8988T (cell line): ENCODE measurements around the gene RHBDL1.
"Not testable (repeated sequence)": the region's sequence is repeated elsewhere in the genome, so short reads cannot be mapped to it uniquely, and the experiment has no call there.

Experiments used
- DNase-seq: peaks from one replicate; pipeline ENCODE4 v3.0.0; 2011

The RHBDL1 gene

GRCh38 chr16:689175-689897, 13.9 kb downstream of the RHBDL1 start:
- DNase-seq: no peak

- DNase-seq: not testable (repeated sequence)
Observed at GRCh38 chr16:691242-691641, 15.8 kb downstream of the RHBDL1 start.

GRCh38 chr16:692356-693108, 17.1 kb downstream of the RHBDL1 start:
- DNase-seq: no peak

- no peak for DNase-seq
Observed at GRCh38 chr16:693364-693763, 17.9 kb downstream of the RHBDL1 start.

GRCh38 chr16:693766-694165, 18.3 kb downstream of the RHBDL1 start:
- no peak for DNase-seq

- no peak for DNase-seq
Observed at GRCh38 chr16:694187-694862, 18.9 kb downstream of the RHBDL1 start.

GRCh38 chr16:694863-695354, 19.4 kb downstream of the RHBDL1 start:
- DNase-seq: no peak

- no peak for DNase-seq
Observed at GRCh38 chr16:695355-696089, 20.1 kb downstream of the RHBDL1 start.

- no peak for DNase-seq
Observed at GRCh38 chr16:698911-699671, 23.6 kb downstream of the RHBDL1 start.

- no peak for DNase-seq
Observed at GRCh38 chr16:700684-701584, 25.5 kb downstream of the RHBDL1 start.

- no peak for DNase-seq
Observed at GRCh38 chr16:702341-702740, 26.9 kb downstream of the RHBDL1 start.

GRCh38 chr16:703406-703805, 27.9 kb downstream of the RHBDL1 start:
- DNase-seq: no peak

GRCh38 chr16:704047-704446, 28.6 kb downstream of the RHBDL1 start:
- no peak for DNase-seq

GRCh38 chr16:704552-705380, 29.3 kb downstream of the RHBDL1 start:
- no peak for DNase-seq

GRCh38 chr16:705431-706188, 30.1 kb downstream of the RHBDL1 start, which contains the start of gene FBXL16:
TSS of gene FBXL16 (minus strand) at chr16:705801. CDS start at chr16:697405, 8,396 bp downstream.
- peak; percentile 89 for DNase-seq

- no peak for DNase-seq
Observed at GRCh38 chr16:706189-707061, 31.0 kb downstream of the RHBDL1 start.

- no peak for DNase-seq
Observed at GRCh38 chr16:707062-707538, 31.6 kb downstream of the RHBDL1 start.

- DNase-seq: no peak
Observed at GRCh38 chr16:708019-708418, 32.5 kb downstream of the RHBDL1 start.
